Neural crest cell (in vitro differentiated cells): ENCODE data around the gene SLC17A7. TPM values are rescaled to one million over a fixed set of nuclear protein-coding genes. Genes with fewer than 3 reads are reported as not detected.

Experiments
- DNase-seq: peaks from one replicate; pipeline ENCODE4 v3.0.0; 2021; ENCODE audit warnings: low read depth, mixed read lengths, low spot score
- H3K27ac Mint-ChIP-seq: one replicate; pipeline ENCODE4 v1.8.0; 2021; ENCODE audit warnings: mild to moderate bottlenecking, mixed read lengths; ENCODE audit not compliant: unreplicated experiment
- H3K27me3 Mint-ChIP-seq: 2 replicates; pipeline ENCODE4 v1.8.0; 2021; ENCODE audit warnings: low read depth, mild to moderate bottlenecking, mixed read lengths
- H3K36me3 Mint-ChIP-seq: 2 replicates; pipeline ENCODE4 v1.8.0; 2021; ENCODE audit warnings: low read depth, mild to moderate bottlenecking, mixed read lengths
- H3K4me1 Mint-ChIP-seq: 2 replicates; pipeline ENCODE4 v1.8.0; 2021; ENCODE audit warnings: mixed read lengths
- H3K4me3 Mint-ChIP-seq: one replicate; pipeline ENCODE4 v1.8.0; 2021; ENCODE audit warnings: mild to moderate bottlenecking, mixed read lengths
- H3K9me3 Mint-ChIP-seq: 2 replicates; pipeline ENCODE4 v1.8.0; 2021; ENCODE audit warnings: mixed read lengths
- total RNA-seq: library from RNA; stranded (reverse); gene quantifications from 2 replicates; pipeline ENCODE4 v1.2.1, GENCODE V29; 2021
- TF ChIP-seq, protein P1 (sequence below): fragments of 200-600 bp; sonication (generic); conservative IDR thresholded peaks from 2 replicates; pipeline ENCODE4 v1.5.0; 2021; ENCODE audit warnings: antibody characterized with exemption, mild to moderate bottlenecking

SLC17A7 gene
- total RNA-seq, 1 donor from 2014 or later, result 0.23 TPM

DNA sequence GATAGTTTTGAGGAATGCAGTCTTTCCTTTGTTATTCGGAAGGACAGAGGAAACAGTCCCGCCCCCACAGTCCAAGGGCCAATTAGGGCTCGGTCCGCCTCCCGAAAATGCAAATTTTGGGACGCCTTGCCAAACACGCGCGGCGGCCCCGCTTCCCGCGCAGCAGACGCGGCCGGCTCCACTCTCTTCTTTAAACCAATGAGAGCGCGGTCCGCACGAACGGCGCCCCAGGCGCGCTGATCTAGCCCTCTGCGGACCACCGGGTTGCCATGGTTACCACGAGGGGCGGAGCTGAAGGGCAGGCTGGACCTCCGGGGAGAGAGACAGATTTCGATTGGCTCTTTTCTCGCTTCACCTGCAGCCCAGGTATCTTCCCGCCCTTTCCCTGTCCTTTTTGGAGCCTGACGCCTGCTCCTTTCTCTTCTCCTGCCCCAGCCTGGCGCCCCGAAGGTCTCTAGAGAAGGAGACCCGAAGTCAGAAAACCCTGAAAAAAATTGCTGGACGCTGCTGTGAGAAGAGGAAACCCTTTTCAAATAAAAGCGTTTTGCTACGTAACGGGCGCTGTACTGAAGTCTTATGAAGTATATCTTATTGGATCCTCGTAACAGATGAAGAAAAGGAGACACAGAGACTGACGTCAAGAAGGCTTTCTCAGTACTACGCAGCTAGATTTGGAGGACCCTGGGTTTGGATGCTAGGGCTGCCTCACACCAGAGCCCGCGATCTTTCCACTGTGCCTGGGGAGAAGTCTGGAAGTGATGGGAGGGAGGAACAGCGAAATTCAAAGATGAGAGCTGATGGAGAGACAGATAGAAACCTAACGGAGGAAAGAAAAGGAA, 20.1 kb downstream of the SLC17A7 start:
- Mint-ChIP-seq H3K9me3 (no peaks in the 10 kb centered on the region), H3K4me1 (peaks cover 21% of the 10 kb centered on the region), H3K36me3 (no peaks in the 10 kb centered on the region), H3K4me3 (no peak overlapping the region), H3K27me3 (peaks cover 97% of the 10 kb centered on the region), H3K27ac (no peak overlapping the region)
- TF ChIP-seq, protein P1, sequence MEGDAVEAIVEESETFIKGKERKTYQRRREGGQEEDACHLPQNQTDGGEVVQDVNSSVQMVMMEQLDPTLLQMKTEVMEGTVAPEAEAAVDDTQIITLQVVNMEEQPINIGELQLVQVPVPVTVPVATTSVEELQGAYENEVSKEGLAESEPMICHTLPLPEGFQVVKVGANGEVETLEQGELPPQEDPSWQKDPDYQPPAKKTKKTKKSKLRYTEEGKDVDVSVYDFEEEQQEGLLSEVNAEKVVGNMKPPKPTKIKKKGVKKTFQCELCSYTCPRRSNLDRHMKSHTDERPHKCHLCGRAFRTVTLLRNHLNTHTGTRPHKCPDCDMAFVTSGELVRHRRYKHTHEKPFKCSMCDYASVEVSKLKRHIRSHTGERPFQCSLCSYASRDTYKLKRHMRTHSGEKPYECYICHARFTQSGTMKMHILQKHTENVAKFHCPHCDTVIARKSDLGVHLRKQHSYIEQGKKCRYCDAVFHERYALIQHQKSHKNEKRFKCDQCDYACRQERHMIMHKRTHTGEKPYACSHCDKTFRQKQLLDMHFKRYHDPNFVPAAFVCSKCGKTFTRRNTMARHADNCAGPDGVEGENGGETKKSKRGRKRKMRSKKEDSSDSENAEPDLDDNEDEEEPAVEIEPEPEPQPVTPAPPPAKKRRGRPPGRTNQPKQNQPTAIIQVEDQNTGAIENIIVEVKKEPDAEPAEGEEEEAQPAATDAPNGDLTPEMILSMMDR, result no peak
- DNase-seq, result peak; percentile 76

DNA sequence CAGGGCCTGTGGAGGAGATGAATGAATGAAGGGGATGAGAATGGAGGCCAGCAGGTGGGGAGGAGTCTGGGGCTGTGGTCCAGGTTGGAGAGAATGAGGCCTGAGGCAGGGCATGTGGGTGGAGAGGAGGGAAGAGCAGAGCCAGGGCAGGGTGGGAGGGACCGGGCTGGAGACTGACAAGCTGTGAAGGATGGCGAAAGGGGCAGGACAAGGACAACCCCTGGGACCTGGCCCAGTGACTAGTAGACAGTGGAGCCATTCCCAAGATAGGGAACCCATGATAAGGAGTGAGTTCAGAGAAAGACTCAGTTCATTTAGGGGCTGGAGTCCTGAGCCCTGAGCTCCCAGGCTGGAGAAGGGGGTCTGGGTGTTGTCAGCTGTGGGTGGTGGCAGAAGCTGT, 21.1 kb downstream of the SLC17A7 start:
- no peak for DNase-seq
- H3K36me3 Mint-ChIP-seq, result no peaks in the 10 kb centered on the region
- no peak overlapping the region for H3K27ac Mint-ChIP-seq
- H3K4me3 Mint-ChIP-seq, result no peak overlapping the region
- peaks cover 92% of the 10 kb centered on the region for H3K27me3 Mint-ChIP-seq
- H3K9me3 Mint-ChIP-seq, result no peaks in the 10 kb centered on the region
- H3K4me1 Mint-ChIP-seq, result peaks cover 20% of the 10 kb centered on the region
- TF ChIP-seq, protein P1, result no peak

DNA sequence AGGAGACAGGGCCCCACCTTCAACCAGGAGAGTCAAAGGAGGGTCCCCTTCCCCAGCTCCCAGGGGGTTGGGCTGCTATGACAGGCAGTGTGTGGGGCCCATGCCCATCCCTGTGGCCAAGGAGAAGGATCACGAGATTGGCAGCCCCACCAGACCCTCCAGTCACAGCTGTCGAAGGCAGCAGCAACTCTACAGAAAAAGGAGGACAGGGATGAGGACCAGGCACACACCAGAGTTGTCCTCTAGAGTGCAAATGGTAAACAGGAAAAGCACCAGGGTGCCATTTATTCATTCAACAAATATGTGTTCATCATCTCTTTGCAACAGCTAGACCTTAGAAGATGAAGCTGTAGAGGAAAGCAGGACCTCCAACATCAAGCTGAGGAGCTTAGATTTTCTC, 22.2 kb downstream of the SLC17A7 start:
- peaks cover 20% of the 10 kb centered on the region for H3K4me1 Mint-ChIP-seq
- no peak overlapping the region for H3K27ac Mint-ChIP-seq
- H3K36me3 Mint-ChIP-seq, result no peaks in the 10 kb centered on the region
- TF ChIP-seq, protein P1, result no peak
- peaks cover 83% of the 10 kb centered on the region for H3K27me3 Mint-ChIP-seq
- no peak for DNase-seq
- no peaks in the 10 kb centered on the region for H3K9me3 Mint-ChIP-seq
- no peak overlapping the region for H3K4me3 Mint-ChIP-seq

DNA sequence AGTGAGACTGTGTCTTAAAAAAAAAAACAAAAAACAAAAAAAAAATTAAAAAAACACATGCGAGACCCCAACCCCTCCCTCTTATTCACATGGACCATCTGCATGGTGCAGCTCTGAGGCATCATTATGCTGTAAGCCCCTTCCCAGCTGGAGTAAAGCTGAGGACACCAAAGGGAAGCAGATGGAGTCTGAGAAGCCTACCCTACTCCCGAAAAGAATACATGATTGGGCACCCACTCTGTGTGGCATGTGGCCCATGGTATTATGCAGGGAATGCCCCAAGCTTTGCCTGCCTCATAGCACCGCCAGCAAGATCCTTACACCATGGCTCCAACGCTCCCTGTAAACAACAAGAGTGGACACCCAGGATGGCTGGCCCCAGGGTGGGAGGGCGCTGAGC, 22.8 kb downstream of the SLC17A7 start:
- Mint-ChIP-seq H3K4me1 (peaks cover 21% of the 10 kb centered on the region), H3K27me3 (peaks cover 80% of the 10 kb centered on the region), H3K9me3 (no peaks in the 10 kb centered on the region), H3K36me3 (no peaks in the 10 kb centered on the region), H3K4me3 (no peak overlapping the region), H3K27ac (no peak overlapping the region)
- no peak for DNase-seq
- TF ChIP-seq, protein P1, result no peak

DNA sequence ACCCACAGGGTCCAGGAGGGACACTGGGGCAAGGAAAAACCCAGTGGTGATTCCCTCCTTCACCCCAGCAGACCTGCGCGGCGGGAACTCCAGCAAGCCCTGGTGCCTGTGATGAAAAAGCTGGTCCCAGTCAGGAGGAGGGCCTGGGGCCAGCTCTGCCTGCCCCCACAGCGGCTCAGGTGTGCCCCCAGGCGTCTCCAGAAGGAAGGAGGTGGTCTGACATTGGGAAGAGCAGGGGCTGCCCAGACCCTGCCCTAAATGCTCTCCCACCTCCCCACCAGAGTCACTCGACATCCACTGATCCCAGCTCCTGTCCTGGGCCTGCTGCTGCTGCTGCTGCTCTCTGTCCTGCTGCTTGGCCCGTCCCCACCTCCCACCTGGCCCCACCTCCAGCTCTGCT, 24.2 kb downstream of the SLC17A7 start:
- Mint-ChIP-seq H3K36me3 (no peaks in the 10 kb centered on the region), H3K27ac (no peak overlapping the region), H3K27me3 (peaks cover 69% of the 10 kb centered on the region), H3K4me1 (peaks cover 19% of the 10 kb centered on the region), H3K9me3 (no peaks in the 10 kb centered on the region), H3K4me3 (no peak overlapping the region)
- TF ChIP-seq, protein P1, result no peak
- no peak for DNase-seq
